Right renal pelvis (tissue), 4 donors: ENCODE measurements around the gene SORCS1. TPM values are rescaled to one million over a fixed set of nuclear protein-coding genes. Genes with fewer than 3 reads are reported as not detected.
"Not testable (repeated sequence)": the region's sequence is repeated elsewhere in the genome, so short reads cannot be mapped to it uniquely, and the experiment has no call there.

Experiments used
- DNase-seq, 4 donors: peaks; one replicate each; pipeline ENCODE4 v3.0.0-alpha.2; 2013; ENCODE audit warnings: low read depth in 4 of 4, low spot score in 3 of 4, missing footprints in 1 of 4
- polyA plus RNA-seq, 4 donors: library from polyadenylated mRNA; unstranded; fragments of 120-200 nt; gene quantifications; one replicate each; pipeline ENCODE4 v1.2.1, GENCODE V29; 2013; ENCODE audit not compliant: insufficient read length in 4 of 4

Gene SORCS1
- polyA plus RNA-seq, 4 donors: 7.5 to 21.1 (median 16.1) TPM

- no peak for DNase-seq
Measured at GRCh38 chr10:107054469-107055156, 109.9 kb downstream of the SORCS1 start.

GRCh38 chr10:107051769-107052168, 112.7 kb downstream of the SORCS1 start:
- DNase-seq: no peak

GRCh38 chr10:107043461-107043860, 121.0 kb downstream of the SORCS1 start:
- no peak for DNase-seq

- DNase-seq: no peak
Measured at GRCh38 chr10:107037192-107038122, 127.0 kb downstream of the SORCS1 start.

- DNase-seq: no peak
Measured at GRCh38 chr10:107033799-107034422, 130.6 kb downstream of the SORCS1 start.

- no peak for DNase-seq
Measured at GRCh38 chr10:107032700-107033401, 131.7 kb downstream of the SORCS1 start.

- DNase-seq: peak in 2 of 4 donors; percentile 38 to 48
Measured at GRCh38 chr10:107031931-107032699, 132.4 kb downstream of the SORCS1 start.

- no peak for DNase-seq
Measured at GRCh38 chr10:107028236-107028635, 136.3 kb downstream of the SORCS1 start.

GRCh38 chr10:107025676-107026075, 138.8 kb downstream of the SORCS1 start:
- no peak for DNase-seq

GRCh38 chr10:107024033-107024432, 140.5 kb downstream of the SORCS1 start:
- DNase-seq: not testable (repeated sequence)

- no peak for DNase-seq
Measured at GRCh38 chr10:107022600-107023354, 141.7 kb downstream of the SORCS1 start.

- DNase-seq: no peak
Measured at GRCh38 chr10:107019154-107019553, 145.4 kb downstream of the SORCS1 start.

GRCh38 chr10:107013258-107014006, 151.1 kb downstream of the SORCS1 start:
- DNase-seq: no peak

GRCh38 chr10:107011992-107012391, 152.5 kb downstream of the SORCS1 start:
- no peak for DNase-seq

GRCh38 chr10:107011105-107011504, 153.4 kb downstream of the SORCS1 start:
- DNase-seq: no peak

- no peak for DNase-seq
Measured at GRCh38 chr10:107010531-107010930, 154.0 kb downstream of the SORCS1 start.

GRCh38 chr10:107004362-107004761, 160.1 kb downstream of the SORCS1 start:
- DNase-seq: no peak

- DNase-seq: no peak
Measured at GRCh38 chr10:107002068-107002467, 162.4 kb downstream of the SORCS1 start.
